Effector memory CD8-positive, alpha-beta T cell (primary cell): Measurements from ENCODE around the gene LYSMD4.

Experiments used
- ATAC-seq: fragments of 150-1000 bp; cut with Tn5 transposase; replicated peaks from 2 replicates; pipeline ENCODE4 v1.10.0; 2021; ENCODE audit warnings: mild to moderate bottlenecking, moderate library complexity
- DNase-seq, 3 experiments: peaks; one replicate each; pipeline ENCODE4 v3.0.0; 2021
- H3K27ac Mint-ChIP-seq, 2 donors: one replicate each; pipeline ENCODE4 v1.8.0; 2022; ENCODE audit warnings: mild to moderate bottlenecking in 2 of 2, mixed read lengths in 2 of 2, moderate library complexity in 2 of 2
- H3K27me3 Mint-ChIP-seq, 2 donors: one replicate each; pipeline ENCODE4 v1.8.0; 2022; ENCODE audit warnings: mixed read lengths in 2 of 2
- H3K36me3 Mint-ChIP-seq: one replicate; pipeline ENCODE4 v1.8.0; 2022; ENCODE audit warnings: mild to moderate bottlenecking, moderate library complexity, mixed read lengths; ENCODE audit not compliant: insufficient read depth
- H3K4me1 Mint-ChIP-seq, 2 donors: one replicate each; pipeline ENCODE4 v1.8.0; 2022; ENCODE audit warnings: low read depth in 2 of 2, mixed read lengths in 2 of 2
- H3K4me3 Mint-ChIP-seq, 2 donors: one replicate each; pipeline ENCODE4 v1.8.0; 2022; ENCODE audit warnings: mild to moderate bottlenecking in 2 of 2, mixed read lengths in 2 of 2, moderate library complexity in 2 of 2
- H3K9me3 Mint-ChIP-seq, 2 donors: one replicate each; pipeline ENCODE4 v1.8.0; 2022; ENCODE audit warnings: mixed read lengths in 2 of 2

The LYSMD4 gene

DNA sequence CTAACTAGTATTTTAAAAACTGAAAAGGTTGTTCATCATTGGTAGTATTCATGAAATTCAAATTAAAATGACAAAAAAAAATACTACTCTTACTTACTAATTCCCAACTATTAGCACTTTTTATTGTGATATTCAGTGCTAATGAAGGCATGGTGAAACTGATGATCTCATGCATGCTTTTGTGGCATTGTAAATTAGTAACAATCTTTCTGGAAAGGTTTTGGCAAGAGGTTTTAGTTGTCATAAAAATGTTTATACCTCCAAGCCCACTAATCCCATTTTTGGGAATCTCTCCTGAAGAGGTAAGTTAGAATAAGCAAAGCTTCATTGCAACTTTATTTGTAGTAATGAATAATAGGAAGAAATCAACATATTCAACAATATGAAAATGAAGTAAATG, 53.0 kb downstream of the LYSMD4 start:
- Mint-ChIP-seq H3K4me3 (no peak overlapping the region), H3K27me3 (no peaks in the 10 kb centered on the region), H3K4me1 (peaks cover 4 to 9% of the 10 kb centered on the region in 2 donors), H3K36me3 (peaks cover 16% of the 10 kb centered on the region), H3K9me3 (no peaks in the 10 kb centered on the region), H3K27ac (peak overlapping the region in 1 of 2 donors; percentile 66)
- ATAC-seq = no peak
- no peak for DNase-seq

DNA sequence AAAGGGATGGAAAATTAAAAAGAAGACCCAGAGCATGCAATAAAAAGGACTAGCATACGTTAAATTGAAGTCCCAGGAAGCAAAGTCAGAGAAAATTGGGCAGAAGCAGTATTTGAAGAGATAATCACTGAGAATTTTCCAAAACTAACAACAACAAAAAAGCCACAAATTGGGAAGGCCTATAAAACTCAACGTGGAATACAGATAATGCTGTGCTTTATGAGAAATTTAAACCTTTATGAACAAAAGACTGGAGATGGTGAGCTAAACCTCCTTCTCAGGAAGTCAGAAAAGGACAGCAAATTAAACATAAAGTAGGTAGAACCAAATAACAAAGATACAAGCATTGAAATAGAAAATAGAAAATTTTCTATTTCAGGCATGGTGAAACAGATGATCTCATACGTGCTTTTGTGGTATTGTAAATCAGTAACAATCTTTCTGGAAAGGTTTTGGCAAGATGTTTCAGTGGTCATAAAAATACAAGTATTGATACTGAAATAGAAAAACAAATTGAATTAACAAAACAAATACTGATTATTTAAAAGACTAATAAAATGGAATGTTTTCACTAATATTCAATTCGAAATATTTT, 55.6 kb downstream of the LYSMD4 start:
- DNase-seq = no peak
- H3K27me3 Mint-ChIP-seq = no peaks in the 10 kb centered on the region
- no peaks in the 10 kb centered on the region for H3K9me3 Mint-ChIP-seq
- H3K36me3 Mint-ChIP-seq = peaks cover 26% of the 10 kb centered on the region
- no peak overlapping the region for H3K27ac Mint-ChIP-seq
- peaks cover 0 to 1% of the 10 kb centered on the region in 2 donors for H3K4me1 Mint-ChIP-seq
- H3K4me3 Mint-ChIP-seq = no peak overlapping the region
- no peak for ATAC-seq
